Caco-2 (cell line): ENCODE data around the gene PDYN. TPM values are rescaled to one million over a fixed set of nuclear protein-coding genes. Genes with fewer than 3 reads are reported as not detected.

Experiments
- BruUV-seq: library from RNA; stranded (reverse); fragments of 400-500 nt; replicated peaks from 2 replicates; lab custom pipeline; 2021; lab: Mats Ljungman, UMichigan
- CTCF ChIA-PET: fragments of 300-600 bp; sonication (Branson Sonifier 250); formaldehyde crosslinking; loops from one replicate; lab custom pipeline; 2022; ENCODE audit warnings: antibody characterized with exemption; lab: Charles Lee
- POLR2A ChIA-PET: fragments of 300-600 bp; sonication (Branson Sonifier 250); formaldehyde crosslinking; loops from one replicate; lab custom pipeline; 2022; ENCODE audit warnings: antibody characterized with exemption; lab: Charles Lee
- DNase-seq, 2 experiments: peaks; one replicate each; pipeline versions ENCODE4 v3.0.0 to v3.0.0-alpha.2; 2020 to 2022
- H3K27me3 ChIP-seq: replicated peaks from 2 replicates; pipeline ENCODE4 v1.6.0; 2011; ENCODE audit warnings: low read length; ENCODE audit not compliant: control insufficient read depth, insufficient read depth
- H3K36me3 ChIP-seq: 2 replicates; pipeline ENCODE4 v1.5.1; 2011; ENCODE audit warnings: low read length; ENCODE audit not compliant: control insufficient read depth, insufficient read depth
- H3K4me1 ChIP-seq: fragments of 250-450 bp; sonication (Bioruptor Pico); 2 replicates; pipeline ENCODE4 v1.5.1; 2020; ENCODE audit warnings: mild to moderate bottlenecking
- H3K4me3 ChIP-seq: 2 replicates; pipeline ENCODE4 v1.5.1; 2011; ENCODE audit warnings: low read depth, mild to moderate bottlenecking, control low read depth, low read length
- H3K9me3 ChIP-seq: fragments of 250-450 bp; sonication (Bioruptor Pico); 2 replicates; pipeline ENCODE4 v1.5.1; 2020; ENCODE audit warnings: mild to moderate bottlenecking, moderate library complexity
- H3K27ac Mint-ChIP-seq: one replicate; pipeline ENCODE4 v1.8.0; 2022; ENCODE audit warnings: mixed read lengths; ENCODE audit not compliant: unreplicated experiment
- H3K27me3 Mint-ChIP-seq: one replicate; pipeline ENCODE4 v1.8.0; 2022; ENCODE audit warnings: mixed read lengths; ENCODE audit not compliant: insufficient read depth, unreplicated experiment
- H3K36me3 Mint-ChIP-seq: one replicate; pipeline ENCODE4 v1.8.0; 2022; ENCODE audit warnings: mild to moderate bottlenecking, mixed read lengths; ENCODE audit not compliant: insufficient read depth, unreplicated experiment
- H3K4me1 Mint-ChIP-seq: one replicate; pipeline ENCODE4 v1.8.0; 2022; ENCODE audit warnings: low read depth, mixed read lengths; ENCODE audit not compliant: unreplicated experiment
- H3K4me3 Mint-ChIP-seq: one replicate; pipeline ENCODE4 v1.8.0; 2022; ENCODE audit warnings: mild to moderate bottlenecking, moderate library complexity, mixed read lengths; ENCODE audit not compliant: unreplicated experiment
- H3K9me3 Mint-ChIP-seq: one replicate; pipeline ENCODE4 v1.8.0; 2022; ENCODE audit warnings: mixed read lengths; ENCODE audit not compliant: unreplicated experiment
- intact Hi-C: fragments of 100-400 bp; cut with micrococcal nuclease; formaldehyde crosslinking; loops from one replicate; pipeline ENCODE4 v1.10.0; 2022; ENCODE audit not compliant: unreplicated experiment
- total RNA-seq: library from RNA; stranded (reverse); gene quantifications from 2 replicates; pipeline ENCODE4 v1.2.3, GENCODE V29; 2022
- TF ChIP-seq, protein P1 (sequence below), 2 experiments: fragments of 200-600 bp in 1 of 2; IDR thresholded peaks; 1 replicate in 1 of 2; 2 replicates in 1 of 2; pipeline versions ENCODE4 v1.5.1 to v1.8.0; 2011 to 2022; ENCODE audit warnings: antibody characterized with exemption in 1 of 2, control low read depth in 1 of 2, inconsistent platforms in 1 of 2, low read depth in 1 of 2, low read length in 1 of 2, mild to moderate bottlenecking in 1 of 2, moderate library complexity in 1 of 2; ENCODE audit not compliant: insufficient read depth in 1 of 2, severe bottlenecking in 1 of 2, unreplicated experiment in 1 of 2

PDYN gene
- total RNA-seq, 1 experiment from 2014 or later, result not detected

DNA sequence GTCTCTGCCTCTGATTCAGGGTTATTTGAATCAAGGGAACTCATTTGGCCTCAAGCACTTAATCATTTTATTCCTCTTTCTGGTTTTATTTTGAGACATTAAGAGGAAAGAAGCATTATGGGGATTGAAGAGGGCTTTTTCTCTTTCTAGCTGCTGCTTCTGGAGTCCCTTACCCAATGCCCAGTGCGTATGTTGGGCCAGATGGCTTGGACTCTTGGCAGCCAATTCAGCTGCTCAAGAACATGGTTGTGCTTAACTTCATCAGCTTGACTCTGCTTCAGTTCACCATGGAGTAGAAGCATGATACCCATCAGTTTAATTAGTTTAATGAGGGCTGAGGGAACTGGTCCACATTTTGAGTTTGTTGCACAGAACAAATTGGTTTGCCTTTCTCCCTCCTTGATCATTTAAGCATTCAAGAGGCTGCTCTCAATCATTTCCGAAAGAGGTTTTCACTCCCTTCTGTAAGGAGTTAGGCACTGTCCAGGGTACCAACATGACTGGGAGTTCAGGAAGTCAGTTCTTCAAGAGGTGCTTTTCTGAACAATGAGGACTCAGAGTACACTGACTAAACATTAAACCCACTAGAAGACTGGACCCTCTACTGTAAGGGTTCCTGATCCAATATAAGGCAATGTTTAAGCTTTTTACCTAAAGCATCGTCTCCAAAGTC lies 14.6 kb downstream of the PDYN start:
- H3K27me3 ChIP-seq, result no peaks in the 10 kb centered on the region
- no TSS peak for BruUV-seq
- no peaks in the 10 kb centered on the region for H3K36me3 ChIP-seq
- Mint-ChIP-seq H3K9me3 (no peaks in the 10 kb centered on the region), H3K4me1 (no peaks in the 10 kb centered on the region), H3K36me3 (peaks cover 5% of the 10 kb centered on the region), H3K27me3 (peaks cover 32% of the 10 kb centered on the region), H3K27ac (no peak overlapping the region), H3K4me3 (no peak overlapping the region)
- H3K4me1 ChIP-seq, result no peaks in the 10 kb centered on the region
- TF ChIP-seq, protein P1, sequence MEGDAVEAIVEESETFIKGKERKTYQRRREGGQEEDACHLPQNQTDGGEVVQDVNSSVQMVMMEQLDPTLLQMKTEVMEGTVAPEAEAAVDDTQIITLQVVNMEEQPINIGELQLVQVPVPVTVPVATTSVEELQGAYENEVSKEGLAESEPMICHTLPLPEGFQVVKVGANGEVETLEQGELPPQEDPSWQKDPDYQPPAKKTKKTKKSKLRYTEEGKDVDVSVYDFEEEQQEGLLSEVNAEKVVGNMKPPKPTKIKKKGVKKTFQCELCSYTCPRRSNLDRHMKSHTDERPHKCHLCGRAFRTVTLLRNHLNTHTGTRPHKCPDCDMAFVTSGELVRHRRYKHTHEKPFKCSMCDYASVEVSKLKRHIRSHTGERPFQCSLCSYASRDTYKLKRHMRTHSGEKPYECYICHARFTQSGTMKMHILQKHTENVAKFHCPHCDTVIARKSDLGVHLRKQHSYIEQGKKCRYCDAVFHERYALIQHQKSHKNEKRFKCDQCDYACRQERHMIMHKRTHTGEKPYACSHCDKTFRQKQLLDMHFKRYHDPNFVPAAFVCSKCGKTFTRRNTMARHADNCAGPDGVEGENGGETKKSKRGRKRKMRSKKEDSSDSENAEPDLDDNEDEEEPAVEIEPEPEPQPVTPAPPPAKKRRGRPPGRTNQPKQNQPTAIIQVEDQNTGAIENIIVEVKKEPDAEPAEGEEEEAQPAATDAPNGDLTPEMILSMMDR (IDR thresholded peaks at IDR 0.05; ENCODE audit: insufficient read depth in 1 of 2, low read depth in 1 of 2, low read length in 1 of 2, severe bottlenecking in 1 of 2, unreplicated experiment in 1 of 2), result no peak
- no peaks in the 10 kb centered on the region for H3K9me3 ChIP-seq
- DNase-seq, result no peak
- CTCF ChIA-PET, result no interaction called here
- H3K4me3 ChIP-seq, result no peak overlapping the region
- POLR2A ChIA-PET, result no interaction called here
- intact Hi-C loops, result no loop called here

DNA sequence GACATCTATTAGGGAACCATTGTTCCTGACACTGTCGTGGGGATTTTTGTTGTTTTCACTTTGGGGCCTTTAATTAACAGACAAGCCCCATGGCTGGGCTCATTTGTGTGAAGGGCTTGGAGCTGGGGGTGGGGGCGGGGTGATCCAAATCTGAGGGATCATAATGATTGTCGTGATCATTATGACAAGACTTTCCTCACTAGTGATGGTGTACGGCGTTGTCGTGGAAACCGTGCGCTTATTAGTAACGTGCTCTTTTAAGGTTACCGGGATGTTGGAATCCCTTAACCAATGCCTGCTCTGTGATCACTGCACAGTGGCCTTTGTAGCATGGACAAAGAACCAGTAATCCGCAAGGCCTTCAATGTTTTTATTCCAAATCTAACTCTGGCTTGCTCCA lies 18.6 kb downstream of the PDYN start:
- H3K27ac Mint-ChIP-seq, result no peak overlapping the region
- no peak for DNase-seq
- ChIA-PET CTCF (no interaction called here), POLR2A (no interaction called here)
- no peak overlapping the region for H3K4me3 Mint-ChIP-seq
- H3K36me3 Mint-ChIP-seq, result no peaks in the 10 kb centered on the region
- TF ChIP-seq, protein P1 (IDR thresholded peaks at IDR 0.05; ENCODE audit: insufficient read depth in 1 of 2, low read depth in 1 of 2, low read length in 1 of 2, severe bottlenecking in 1 of 2, unreplicated experiment in 1 of 2), result no peak
- Histone ChIP-seq H3K4me1 (no peaks in the 10 kb centered on the region), H3K9me3 (no peaks in the 10 kb centered on the region), H3K36me3 (no peaks in the 10 kb centered on the region), H3K27me3 (no peaks in the 10 kb centered on the region), H3K4me3 (no peak overlapping the region)
- no peaks in the 10 kb centered on the region for H3K9me3 Mint-ChIP-seq
- intact Hi-C loops, result no loop called here
- BruUV-seq, result no TSS peak
- H3K4me1 Mint-ChIP-seq, result no peaks in the 10 kb centered on the region
- H3K27me3 Mint-ChIP-seq, result peaks cover 37% of the 10 kb centered on the region

DNA sequence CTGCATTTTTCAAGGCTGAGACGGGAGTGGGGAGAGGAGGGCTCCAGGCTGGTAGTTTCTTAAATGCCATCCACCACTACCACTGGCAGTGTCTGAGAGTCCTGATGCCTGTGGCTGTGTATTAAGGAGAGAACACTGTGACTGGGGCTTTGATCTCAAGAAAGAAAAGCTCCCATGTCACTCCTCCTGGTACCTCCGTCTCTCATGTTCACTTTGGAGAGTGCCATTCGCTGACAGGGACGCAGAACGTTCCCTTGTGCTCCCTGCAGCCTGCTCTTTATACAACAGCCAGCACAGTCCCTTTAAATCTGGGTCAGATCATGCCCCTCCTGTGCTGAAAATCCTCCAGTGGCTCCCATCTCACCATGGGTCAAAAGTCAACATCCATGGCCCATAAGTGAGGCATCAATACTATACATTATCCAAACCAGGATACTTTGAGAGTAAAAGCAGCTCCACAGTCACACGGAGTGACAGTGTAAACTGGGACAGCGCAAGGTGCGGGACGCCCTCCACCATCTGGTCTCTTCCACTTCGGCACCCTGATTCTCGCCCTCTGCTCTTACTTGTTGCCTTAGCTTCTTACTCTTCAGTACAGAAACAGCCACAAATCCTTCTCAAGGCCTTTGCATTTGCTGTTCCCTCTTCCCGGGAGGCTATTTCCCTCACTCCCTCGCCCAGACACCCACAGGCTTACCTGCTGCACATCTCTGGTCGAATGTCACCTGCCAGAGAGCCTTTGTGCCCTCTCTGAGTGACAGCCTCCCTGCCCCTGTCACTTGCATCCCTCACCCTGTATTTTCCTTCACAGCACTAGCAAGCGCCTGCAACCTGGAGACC lies 20.0 kb downstream of the PDYN start:
- Mint-ChIP-seq H3K4me1 (no peaks in the 10 kb centered on the region), H3K27me3 (peaks cover 41% of the 10 kb centered on the region), H3K36me3 (no peaks in the 10 kb centered on the region), H3K4me3 (no peak overlapping the region), H3K27ac (no peak overlapping the region), H3K9me3 (no peaks in the 10 kb centered on the region)
- H3K9me3 ChIP-seq, result no peaks in the 10 kb centered on the region
- TF ChIP-seq, protein P1 (IDR thresholded peaks at IDR 0.05; ENCODE audit: insufficient read depth in 1 of 2, low read depth in 1 of 2, low read length in 1 of 2, severe bottlenecking in 1 of 2, unreplicated experiment in 1 of 2), result no peak
- POLR2A ChIA-PET, result no interaction called here
- CTCF ChIA-PET, result no interaction called here
- no peak overlapping the region for H3K4me3 ChIP-seq
- DNase-seq, result no peak
- H3K27me3 ChIP-seq, result no peaks in the 10 kb centered on the region
- no peaks in the 10 kb centered on the region for H3K4me1 ChIP-seq
- intact Hi-C loops, result no loop called here
- H3K36me3 ChIP-seq, result no peaks in the 10 kb centered on the region
- no TSS peak for BruUV-seq
